MCF 10A (cell line): ENCODE measurements around the gene MAP3K12. TPM values are rescaled to one million over a fixed set of nuclear protein-coding genes. Genes with fewer than 3 reads are reported as not detected.
"Not testable (repeated sequence)": the region's sequence is repeated elsewhere in the genome, so short reads cannot be mapped to it uniquely, and the experiment has no call there.

Source experiments
- BruUV-seq: library from RNA; stranded (reverse); fragments of 400-500 nt; replicated peaks from 2 replicates; lab custom pipeline; 2021; lab: Mats Ljungman, UMichigan
- CTCF ChIA-PET: fragments of 300-600 bp; sonication (Branson Sonifier 250); formaldehyde crosslinking; extraction: SDS; loops from one replicate; lab custom pipeline; 2021; ENCODE audit warnings: antibody characterized with exemption, inconsistent platforms; lab: Yijun Ruan, JAX
- POLR2A ChIA-PET: fragments of 300-600, 350-650 bp; sonication (Branson Sonifier 250); formaldehyde crosslinking; extraction: SDS; loops from one replicate; lab custom pipeline; 2020; ENCODE audit warnings: antibody characterized with exemption, inconsistent platforms; lab: Yijun Ruan, JAX
- DNase-seq: peaks from one replicate; pipeline ENCODE4 v3.0.0-alpha.2; 2018; ENCODE audit not compliant: unreplicated experiment
- H3K27ac Mint-ChIP-seq: one replicate; pipeline ENCODE4 v1.8.0; 2022; ENCODE audit warnings: mild to moderate bottlenecking, low read depth, mixed read lengths; ENCODE audit not compliant: unreplicated experiment
- H3K27me3 Mint-ChIP-seq: one replicate; pipeline ENCODE4 v1.8.0; 2022; ENCODE audit warnings: mixed read lengths; ENCODE audit not compliant: insufficient read depth, unreplicated experiment
- H3K36me3 Mint-ChIP-seq: one replicate; pipeline ENCODE4 v1.8.0; 2022; ENCODE audit warnings: mild to moderate bottlenecking, moderate library complexity, mixed read lengths; ENCODE audit not compliant: insufficient read depth, unreplicated experiment
- H3K4me1 Mint-ChIP-seq: one replicate; pipeline ENCODE4 v1.8.0; 2022; ENCODE audit warnings: mixed read lengths; ENCODE audit not compliant: insufficient read depth, unreplicated experiment
- H3K4me3 Mint-ChIP-seq: one replicate; pipeline ENCODE4 v1.8.0; 2022; ENCODE audit warnings: mild to moderate bottlenecking, moderate library complexity, mixed read lengths; ENCODE audit not compliant: unreplicated experiment
- H3K9me3 Mint-ChIP-seq: one replicate; pipeline ENCODE4 v1.8.0; 2022; ENCODE audit warnings: mixed read lengths; ENCODE audit not compliant: unreplicated experiment
- CTCF ChIP-seq: fragments of 200-600 bp; IDR thresholded peaks from one replicate; pipeline ENCODE4 v1.8.0; 2022; ENCODE audit warnings: antibody characterized with exemption, mild to moderate bottlenecking; ENCODE audit not compliant: unreplicated experiment
- intact Hi-C: fragments of 100-400 bp; cut with micrococcal nuclease; formaldehyde crosslinking; loops from 2 replicates; pipeline ENCODE4 v1.14.1; 2022
- total RNA-seq: library from RNA; stranded (reverse); gene quantifications from 2 replicates; pipeline ENCODE4 v1.2.3, GENCODE V29; 2022

The MAP3K12 gene
- total RNA-seq, 1 experiment from 2014 or later: 4.6 TPM

- ChIA-PET POLR2A (interaction anchor here (0.6 to 4.0 kb wide), 13 partner anchors 12 to 223 kb away, joined by 3 to 22 read pairs (median 7); partner anchors contain the start of genes AAAS and TARBP2), CTCF (interaction anchor here (0.7 to 1.3 kb wide), 9 partner anchors 9 to 441 kb away, joined by 3 to 5 read pairs (median 3); partner anchors contain the start of gene AAAS)
- no peaks in the 10 kb centered on the region for H3K9me3 Mint-ChIP-seq
- H3K4me3 Mint-ChIP-seq: peak overlapping the region; percentile 92
- H3K4me1 Mint-ChIP-seq: peaks cover 30% of the 10 kb centered on the region
- no peaks in the 10 kb centered on the region for H3K27me3 Mint-ChIP-seq
- peak; percentile 69 for DNase-seq
- peaks cover 75% of the 10 kb centered on the region for H3K36me3 Mint-ChIP-seq
- intact Hi-C loops: loop anchor here (1.0 to 2.0 kb wide), 2 partner anchors 48 to 128 kb away; partner anchors contain the start of gene TARBP2
- TF ChIP-seq CTCF: peak; percentile 35
- no TSS peak for BruUV-seq
- H3K27ac Mint-ChIP-seq: peak overlapping the region; percentile 100
Observed at GRCh38 chr12:53452159-53453077, 46.8 kb downstream of the MAP3K12 start.

- Mint-ChIP-seq H3K9me3 (no peaks in the 10 kb centered on the region), H3K4me3 (peak within 1 kb of the TSS; percentile 92), H3K4me1 (peaks cover 30% of the 10 kb centered on the region), H3K27ac (peak within 1 kb of the TSS; percentile 100), H3K27me3 (no peaks in the 10 kb centered on the region), H3K36me3 (peaks cover 74% of the 10 kb centered on the region)
- BruUV-seq: no TSS peak
- DNase-seq: peak; percentile 99
- ChIA-PET POLR2A (interaction anchor here (0.7 to 2.3 kb wide), 9 partner anchors 9 to 372 kb away, joined by 3 to 16 read pairs (median 5); partner anchors contain the start of genes AAAS, ATP5MC2, PRR13 and SPRYD3), CTCF (interaction anchor here (0.6 kb wide), 2 partner anchors 66 to 127 kb away, joined by 3 to 4 read pairs; no protein-coding TSS in a partner anchor)
- intact Hi-C loops: loop anchor here (1.0 to 2.0 kb wide), 2 partner anchors 49 to 127 kb away; partner anchors contain the start of gene TARBP2
- peak; percentile 56 for TF ChIP-seq CTCF
Observed at GRCh38 chr12:53451661-53452158, 47.5 kb downstream of the MAP3K12 start, which contains the start of gene PCBP2. PCBP2 (plus strand) TSS chr12:53452102; CDS start chr12:53454801, 2,699 bp downstream.

- BruUV-seq: no TSS peak
- Mint-ChIP-seq H3K27me3 (no peaks in the 10 kb centered on the region), H3K4me1 (peaks cover 32% of the 10 kb centered on the region), H3K27ac (no peak overlapping the region), H3K9me3 (no peaks in the 10 kb centered on the region), H3K36me3 (peaks cover 74% of the 10 kb centered on the region), H3K4me3 (no peak overlapping the region)
- no peak for TF ChIP-seq CTCF
- ChIA-PET CTCF (interaction anchor here (0.6 kb wide), 4 partner anchors 29 to 126 kb away, joined by 3 to 4 read pairs (median 3); no protein-coding TSS in a partner anchor), POLR2A (interaction anchor here (0.6 to 2.3 kb wide), 9 partner anchors 8 to 371 kb away, joined by 3 to 16 read pairs (median 5); partner anchors contain the start of genes AAAS, PRR13, SPRYD3 and TARBP2)
- intact Hi-C loops: no loop called here
- DNase-seq: no peak
Observed at GRCh38 chr12:53450936-53451335, 48.3 kb downstream of the MAP3K12 start.

GRCh38 chr12:53444593-53445325, 54.5 kb downstream of the MAP3K12 start:
- BruUV-seq, H3K9me3 Mint-ChIP-seq, DNase-seq, H3K27me3 Mint-ChIP-seq, H3K27ac Mint-ChIP-seq: not testable (repeated sequence)
- intact Hi-C loops: loop anchor here (2.0 kb wide), 1 partner anchor 60 kb away; no protein-coding TSS in a partner anchor
- peaks cover 56% of the 10 kb centered on the region for H3K36me3 Mint-ChIP-seq
- ChIA-PET POLR2A (interaction anchor here (0.8 kb wide), 1 partner anchor 17 kb away, joined by 3 read pairs; no protein-coding TSS in a partner anchor), CTCF (interaction anchor here (0.7 kb wide), 1 partner anchor 986 kb away, joined by 3 read pairs; no protein-coding TSS in a partner anchor)
- peak overlapping the region; percentile 95 for H3K4me3 Mint-ChIP-seq
- peaks cover 18% of the 10 kb centered on the region for H3K4me1 Mint-ChIP-seq
